ENCODE results near the gene KRT81. TPM values are rescaled to one million over a fixed set of nuclear protein-coding genes. Genes with fewer than 3 reads are reported as not detected.

KRT81 gene
- total RNA-seq, 2 donors from 2014 or later = 1.7 TPM; not detected in 1

DNA sequence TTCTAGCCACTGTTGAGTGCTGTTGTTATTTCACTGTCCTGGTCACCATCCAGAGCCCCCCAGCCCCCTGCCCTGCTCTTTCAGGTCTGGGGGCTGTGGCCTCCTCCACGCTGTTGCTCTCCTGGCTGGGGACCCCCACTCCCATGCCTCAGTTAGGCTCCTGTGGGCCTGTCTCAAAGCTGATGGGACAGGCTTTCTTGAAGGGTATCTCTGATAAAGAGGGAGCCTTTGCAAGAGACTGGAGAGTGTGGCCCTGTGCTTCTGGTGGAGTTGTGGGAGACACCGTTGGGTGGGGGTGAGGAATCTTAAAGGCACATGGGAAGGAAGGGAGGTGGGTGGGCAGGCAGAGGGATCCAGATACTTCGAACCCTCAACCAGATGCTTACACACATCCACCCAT, 29.0 kb downstream of the KRT81 start:
- no peaks in the 10 kb centered on the region for H3K4me1 ChIP-seq (replicated peaks)
- no peaks in the 10 kb centered on the region for H3K36me3 ChIP-seq
- no peaks in the 10 kb centered on the region for H3K9me3 ChIP-seq
- TF ChIP-seq POLR2AphosphoS5 (IDR thresholded peaks at IDR 0.05) = no peak
- no peak for TF ChIP-seq POLR2A (IDR thresholded peaks at IDR 0.05)
- TF ChIP-seq, protein P1, sequence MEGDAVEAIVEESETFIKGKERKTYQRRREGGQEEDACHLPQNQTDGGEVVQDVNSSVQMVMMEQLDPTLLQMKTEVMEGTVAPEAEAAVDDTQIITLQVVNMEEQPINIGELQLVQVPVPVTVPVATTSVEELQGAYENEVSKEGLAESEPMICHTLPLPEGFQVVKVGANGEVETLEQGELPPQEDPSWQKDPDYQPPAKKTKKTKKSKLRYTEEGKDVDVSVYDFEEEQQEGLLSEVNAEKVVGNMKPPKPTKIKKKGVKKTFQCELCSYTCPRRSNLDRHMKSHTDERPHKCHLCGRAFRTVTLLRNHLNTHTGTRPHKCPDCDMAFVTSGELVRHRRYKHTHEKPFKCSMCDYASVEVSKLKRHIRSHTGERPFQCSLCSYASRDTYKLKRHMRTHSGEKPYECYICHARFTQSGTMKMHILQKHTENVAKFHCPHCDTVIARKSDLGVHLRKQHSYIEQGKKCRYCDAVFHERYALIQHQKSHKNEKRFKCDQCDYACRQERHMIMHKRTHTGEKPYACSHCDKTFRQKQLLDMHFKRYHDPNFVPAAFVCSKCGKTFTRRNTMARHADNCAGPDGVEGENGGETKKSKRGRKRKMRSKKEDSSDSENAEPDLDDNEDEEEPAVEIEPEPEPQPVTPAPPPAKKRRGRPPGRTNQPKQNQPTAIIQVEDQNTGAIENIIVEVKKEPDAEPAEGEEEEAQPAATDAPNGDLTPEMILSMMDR (IDR thresholded peaks at IDR 0.05) = no peak
- no peak overlapping the region for H3K4me3 ChIP-seq
- no peak overlapping the region for H3K27ac ChIP-seq
- DNase-seq (ENCODE audit: low spot score) = no peak
- intact Hi-C loops (cut with DNase I) = no loop called here
- WGBS = 91% methylated on average over 3 of the region's 3 CpGs
- no peaks in the 10 kb centered on the region for H3K27me3 ChIP-seq (replicated peaks; ENCODE audit: insufficient read depth)

DNA sequence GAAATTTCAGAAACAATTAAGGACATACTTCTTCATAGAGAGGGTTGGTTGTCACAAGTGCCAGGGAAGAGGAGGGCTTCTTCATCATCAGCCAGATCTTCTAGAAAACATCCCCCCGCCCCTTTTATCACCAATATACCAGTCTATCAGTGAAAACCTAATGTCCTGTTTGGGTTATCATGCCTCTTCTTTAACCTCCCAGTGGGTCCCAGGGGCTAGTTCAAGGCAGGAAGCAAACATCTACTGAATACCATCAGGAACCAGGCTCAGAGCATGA, 30.2 kb downstream of the KRT81 start:
- no peaks in the 10 kb centered on the region for H3K4me1 ChIP-seq (replicated peaks)
- intact Hi-C loops (cut with DNase I) = no loop called here
- peaks cover 1% of the 10 kb centered on the region for H3K27me3 ChIP-seq (replicated peaks; ENCODE audit: insufficient read depth)
- DNase-seq (ENCODE audit: low spot score) = no peak
- 34% methylated on average over 1 of the region's 1 CpG for WGBS
- H3K27ac ChIP-seq = no peak overlapping the region
- H3K36me3 ChIP-seq = no peaks in the 10 kb centered on the region
- TF ChIP-seq, protein P1 (IDR thresholded peaks at IDR 0.05) = no peak
- no peak for TF ChIP-seq POLR2A (IDR thresholded peaks at IDR 0.05)
- TF ChIP-seq POLR2AphosphoS5 (IDR thresholded peaks at IDR 0.05) = no peak
- no peak overlapping the region for H3K4me3 ChIP-seq
- no peaks in the 10 kb centered on the region for H3K9me3 ChIP-seq

DNA sequence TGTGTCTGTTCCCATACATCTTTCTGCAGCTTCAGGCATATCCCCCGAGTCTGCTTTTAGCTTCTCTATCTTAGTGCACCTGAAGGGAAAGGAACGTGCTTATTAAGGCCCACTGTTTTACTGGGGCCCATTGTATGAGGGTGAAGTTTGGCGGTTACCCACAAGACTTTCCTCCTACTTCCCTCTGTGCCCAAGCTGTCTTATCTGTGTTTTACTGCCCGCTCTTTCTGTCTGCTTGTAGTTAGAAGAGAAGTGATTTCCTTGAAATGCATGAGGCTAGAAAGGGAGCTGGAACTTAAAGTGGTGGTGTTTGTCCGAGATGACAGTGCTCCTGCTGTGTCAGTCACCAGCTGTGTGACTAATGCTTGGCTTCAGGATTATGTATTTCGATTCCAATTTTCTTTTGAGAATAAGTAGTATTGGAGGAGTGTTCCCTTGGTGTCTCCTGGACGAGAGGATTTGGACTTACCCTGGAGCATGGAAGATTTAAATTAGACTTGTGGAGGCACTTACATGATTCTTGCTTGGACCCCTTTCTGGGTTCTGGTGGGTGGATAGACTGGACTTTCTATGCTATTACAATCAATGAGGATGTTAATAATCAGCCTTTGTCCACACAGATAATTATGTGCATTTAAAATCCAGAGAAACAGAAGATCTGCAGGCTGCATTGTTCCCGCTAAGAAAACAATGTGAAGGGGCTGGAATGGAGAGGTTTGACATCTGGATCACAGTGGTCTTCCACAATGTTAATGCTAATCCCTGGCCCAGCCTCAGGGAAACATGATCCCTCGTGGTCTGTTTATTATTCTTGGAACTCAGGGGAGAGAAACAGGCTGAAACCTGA, 30.8 kb downstream of the KRT81 start:
- intact Hi-C loops (cut with DNase I) = no loop called here
- H3K4me1 ChIP-seq (replicated peaks) = no peaks in the 10 kb centered on the region
- 59% methylated on average over 9 of the region's 9 CpGs for WGBS
- H3K4me3 ChIP-seq = no peak overlapping the region
- H3K27ac ChIP-seq = no peak overlapping the region
- no peaks in the 10 kb centered on the region for H3K36me3 ChIP-seq
- DNase-seq (ENCODE audit: low spot score) = no peak
- H3K9me3 ChIP-seq = no peaks in the 10 kb centered on the region
- H3K27me3 ChIP-seq (replicated peaks; ENCODE audit: insufficient read depth) = peaks cover 1% of the 10 kb centered on the region
- no peak for TF ChIP-seq POLR2AphosphoS5 (IDR thresholded peaks at IDR 0.05)
- no peak for TF ChIP-seq POLR2A (IDR thresholded peaks at IDR 0.05)
- TF ChIP-seq, protein P1 (IDR thresholded peaks at IDR 0.05) = no peak

DNA sequence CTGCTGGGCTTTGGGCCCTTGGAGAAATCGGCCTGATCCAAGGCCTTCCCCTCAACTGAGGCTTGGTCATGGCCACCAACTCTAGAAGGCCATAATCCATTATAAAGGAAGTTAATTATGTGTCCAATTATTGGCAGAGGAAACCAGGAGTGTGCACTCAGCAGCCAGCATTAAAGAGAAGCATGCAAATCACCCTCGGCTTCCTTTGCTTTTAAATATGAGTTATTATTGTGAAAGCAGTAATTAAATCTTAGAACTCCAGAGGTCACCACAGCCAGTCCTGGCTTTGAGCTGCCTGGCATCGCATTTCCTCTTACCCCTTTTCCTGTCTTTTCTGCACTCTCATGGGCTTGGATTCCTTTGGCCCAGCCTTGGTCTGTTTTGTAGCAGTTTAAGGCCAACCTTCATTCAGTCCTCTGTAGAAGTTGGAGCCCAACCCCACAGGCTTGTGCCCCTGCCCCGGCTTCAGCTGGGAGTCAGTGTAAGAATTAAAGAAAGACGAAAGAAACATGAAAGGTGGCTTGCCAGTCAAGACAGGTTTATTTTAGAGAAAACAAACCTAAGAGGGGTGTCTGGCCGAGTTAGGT, 31.6 kb downstream of the KRT81 start:
- TF ChIP-seq POLR2A (IDR thresholded peaks at IDR 0.05) (no peak), POLR2AphosphoS5 (IDR thresholded peaks at IDR 0.05) (no peak)
- TF ChIP-seq, protein P1 (IDR thresholded peaks at IDR 0.05) = no peak
- no peak overlapping the region for H3K27ac ChIP-seq

More for the DNA sequence above, 31.6 kb downstream of the KRT81 start:
- H3K4me1 ChIP-seq (replicated peaks) = no peaks in the 10 kb centered on the region
- intact Hi-C loops (cut with DNase I) = no loop called here
- no peak overlapping the region for H3K4me3 ChIP-seq
- H3K27me3 ChIP-seq (replicated peaks; ENCODE audit: insufficient read depth) = peaks cover 1% of the 10 kb centered on the region
- 83% methylated on average over 6 of the region's 6 CpGs for WGBS
- no peaks in the 10 kb centered on the region for H3K36me3 ChIP-seq
- DNase-seq (ENCODE audit: low spot score) = no peak
- no peaks in the 10 kb centered on the region for H3K9me3 ChIP-seq

Data from prostate gland (tissue), 2 donors.